Skeletal muscle cell (primary cell): Measurements from ENCODE around the gene BCL2.

Source experiments
- DNase-seq: peaks from one replicate; pipeline ENCODE4 v3.0.0-alpha.2; 2010; ENCODE audit warnings: low read depth
- H3K4me3 ChIP-seq: 2 replicates; pipeline ENCODE4 v1.5.1; 2011; ENCODE audit warnings: low read depth, mild to moderate bottlenecking, control low read depth, low read length, moderate library complexity

Gene BCL2

GRCh38 chr18:63312737-63313395 is 6.7 kb downstream of the BCL2 start:
- H3K4me3 ChIP-seq, result no peak overlapping the region
- DNase-seq, result no peak

- no peak overlapping the region for H3K4me3 ChIP-seq
- DNase-seq, result no peak
Measured at GRCh38 chr18:63312019-63312409, 7.6 kb downstream of the BCL2 start.

GRCh38 chr18:63311118-63312018 is 8.2 kb downstream of the BCL2 start:
- H3K4me3 ChIP-seq, result no peak overlapping the region

GRCh38 chr18:63309422-63309821 is 10.1 kb downstream of the BCL2 start:
- no peak overlapping the region for H3K4me3 ChIP-seq
- DNase-seq, result no peak

More at GRCh38 chr18:63311118-63312018, 8.2 kb downstream of the BCL2 start:
- DNase-seq, result no peak

- H3K4me3 ChIP-seq, result no peak overlapping the region
- no peak for DNase-seq
Measured at GRCh38 chr18:63307551-63308200, 11.9 kb downstream of the BCL2 start.

DNA sequence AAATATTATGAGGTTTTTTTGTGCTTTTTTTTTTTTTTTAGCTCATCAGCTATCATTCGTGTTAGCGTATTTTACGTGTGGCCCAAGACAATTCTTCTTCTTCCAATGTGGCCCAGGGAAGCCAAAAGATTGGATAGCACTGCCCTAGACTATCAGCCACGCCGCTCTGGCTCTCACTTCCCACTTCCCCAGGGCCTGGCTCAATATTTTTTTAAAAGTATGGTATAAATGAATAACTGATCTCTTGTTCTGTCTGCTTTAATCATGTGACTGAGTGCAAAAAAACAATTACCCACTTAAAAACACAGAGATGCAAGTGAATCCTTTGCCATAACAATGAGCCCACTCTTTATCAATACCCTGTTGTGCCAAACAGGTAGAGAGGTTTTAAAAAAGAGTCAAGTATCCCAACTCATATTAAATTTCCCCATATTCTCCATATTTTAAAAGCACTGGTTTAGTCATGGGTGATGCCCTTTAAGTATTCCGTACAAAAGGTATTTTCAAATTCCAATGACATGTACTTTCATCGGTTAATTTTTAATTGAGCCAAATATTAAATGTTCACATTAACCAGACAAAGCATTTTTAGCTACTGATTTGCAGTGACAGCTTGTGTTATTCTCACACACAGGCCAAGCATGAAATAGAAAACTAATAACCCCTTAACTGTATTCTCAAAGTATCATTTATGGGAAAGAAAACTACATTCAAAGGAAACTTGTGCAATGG is 12.6 kb downstream of the BCL2 start:
- DNase-seq, result no peak
- H3K4me3 ChIP-seq, result no peak overlapping the region

DNA sequence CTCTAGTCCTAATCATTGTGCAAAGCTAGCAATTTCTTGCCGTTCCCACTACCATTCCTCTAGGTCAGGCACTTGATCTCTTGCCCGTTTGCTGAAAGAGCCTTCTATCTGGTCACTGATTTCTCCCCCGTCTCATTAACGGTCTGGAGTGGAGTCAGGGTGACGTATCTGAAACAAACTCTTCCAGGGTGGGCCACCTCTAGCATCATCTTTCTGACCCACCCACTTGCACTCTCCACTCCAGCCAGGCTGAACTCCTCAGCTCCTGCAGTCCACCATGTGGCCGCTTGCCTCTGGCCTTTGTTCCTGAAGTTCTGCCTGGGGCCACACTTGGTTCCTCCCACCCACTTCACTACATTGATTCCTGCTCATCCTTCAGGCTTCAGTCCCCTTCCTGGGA is 13.3 kb downstream of the BCL2 start:
- no peak for DNase-seq

DNA sequence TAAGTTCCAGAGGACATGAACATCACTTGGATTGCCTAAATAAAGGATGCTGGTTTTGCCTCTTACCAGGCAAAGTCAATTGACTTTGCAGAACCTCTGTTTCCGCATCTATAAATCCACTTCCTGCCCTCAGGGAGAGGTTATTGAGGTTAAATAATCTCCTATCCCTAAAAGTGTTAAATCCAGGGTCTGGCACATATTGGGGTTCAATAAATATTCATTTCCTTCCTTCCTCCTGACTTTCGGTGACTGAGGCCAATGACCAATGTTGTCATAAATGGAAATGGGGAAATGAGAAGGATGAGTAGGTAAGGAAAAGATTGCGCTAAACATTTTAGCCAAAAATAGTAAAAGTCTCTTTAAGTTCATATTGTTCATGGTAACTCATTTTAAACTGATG is 16.0 kb downstream of the BCL2 start:
- no peak for DNase-seq
- H3K4me3 ChIP-seq, result no peak overlapping the region

More for the DNA sequence above, 13.3 kb downstream of the BCL2 start:
- no peak overlapping the region for H3K4me3 ChIP-seq

GRCh38 chr18:63302636-63303405 is 16.7 kb downstream of the BCL2 start:
- H3K4me3 ChIP-seq, result no peak overlapping the region
- DNase-seq, result no peak

DNA sequence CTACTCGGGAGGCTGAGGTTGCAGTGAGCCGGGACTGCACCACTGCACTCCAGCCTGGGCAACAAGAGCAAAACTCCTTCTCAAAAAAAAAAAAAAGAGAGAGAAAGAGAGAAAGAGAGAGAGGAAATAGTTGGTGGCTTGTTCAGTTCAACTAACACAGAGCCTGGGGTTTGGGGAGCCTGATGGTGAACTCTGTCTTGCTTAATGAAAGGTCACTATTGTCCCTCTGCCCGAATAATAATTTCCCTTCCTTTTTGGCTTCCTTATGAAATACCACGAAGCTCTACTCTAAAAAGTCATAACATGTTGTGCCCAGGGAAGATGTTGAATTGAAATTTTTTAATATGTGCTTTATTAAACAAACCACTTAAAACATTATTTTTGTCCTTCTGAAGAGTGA is 17.3 kb downstream of the BCL2 start:
- no peak for DNase-seq
- no peak overlapping the region for H3K4me3 ChIP-seq

DNA sequence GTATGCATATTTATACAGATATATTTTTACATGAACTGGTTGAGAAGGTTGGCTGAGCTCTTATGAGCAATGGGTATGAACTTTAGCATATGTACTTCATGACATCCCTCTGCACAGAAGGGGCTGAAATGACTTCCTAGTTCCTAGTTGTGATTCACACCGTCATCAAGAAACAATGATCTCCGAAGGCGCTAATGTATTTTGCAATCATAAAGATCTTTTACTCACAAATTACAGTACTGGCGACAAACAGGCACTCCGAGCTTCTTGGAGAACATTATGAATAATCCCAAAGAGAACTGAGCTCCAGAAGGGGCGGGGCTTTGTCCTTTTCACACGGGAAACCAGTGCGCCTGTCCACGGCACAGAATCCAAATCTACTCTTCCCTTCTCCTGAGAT is 18.1 kb downstream of the BCL2 start:
- H3K4me3 ChIP-seq, result no peak overlapping the region
- DNase-seq, result no peak

DNA sequence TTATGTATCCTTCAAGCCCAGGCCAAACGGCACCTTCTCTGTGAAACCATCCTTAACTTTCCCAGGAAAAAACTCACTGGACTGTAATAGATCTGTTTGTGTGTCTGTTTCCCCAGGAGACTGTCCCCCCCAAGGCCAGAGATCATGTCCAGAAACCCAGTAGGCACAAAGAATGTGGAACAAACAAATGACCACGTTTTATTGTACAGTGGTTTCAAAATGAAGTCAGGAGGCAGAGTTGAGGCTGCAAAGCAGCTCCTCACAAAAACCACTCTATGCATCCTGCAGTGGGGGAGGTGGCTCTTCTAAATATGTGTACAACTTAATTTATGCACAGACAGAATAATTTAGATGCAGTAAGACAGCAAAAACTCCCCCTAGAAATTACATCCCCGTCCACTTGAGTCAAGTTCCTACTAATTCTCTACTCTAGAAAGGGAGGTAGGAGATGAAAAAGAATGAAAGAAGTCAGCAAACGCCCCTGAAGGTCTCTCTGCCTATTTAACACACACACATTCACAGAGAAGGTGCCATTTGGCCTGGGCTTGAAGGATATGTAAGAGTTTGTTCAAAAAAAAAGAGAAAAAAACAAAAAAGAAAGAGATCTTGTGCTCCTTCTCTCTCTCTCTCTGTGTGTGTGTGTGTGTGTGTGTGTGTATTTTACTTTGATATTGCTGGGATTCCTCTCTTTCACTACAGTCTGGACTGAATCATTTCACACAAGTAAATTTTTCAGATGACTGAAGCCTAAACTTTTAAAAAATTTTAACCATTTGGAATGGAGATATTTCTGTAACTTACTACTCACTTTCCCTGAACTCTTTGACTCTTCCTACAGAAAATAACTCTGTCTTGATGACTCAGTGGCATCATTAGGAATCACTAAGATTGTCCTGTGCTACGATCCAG is 19.5 kb downstream of the BCL2 start:
- DNase-seq, result no peak
- no peak overlapping the region for H3K4me3 ChIP-seq

DNA sequence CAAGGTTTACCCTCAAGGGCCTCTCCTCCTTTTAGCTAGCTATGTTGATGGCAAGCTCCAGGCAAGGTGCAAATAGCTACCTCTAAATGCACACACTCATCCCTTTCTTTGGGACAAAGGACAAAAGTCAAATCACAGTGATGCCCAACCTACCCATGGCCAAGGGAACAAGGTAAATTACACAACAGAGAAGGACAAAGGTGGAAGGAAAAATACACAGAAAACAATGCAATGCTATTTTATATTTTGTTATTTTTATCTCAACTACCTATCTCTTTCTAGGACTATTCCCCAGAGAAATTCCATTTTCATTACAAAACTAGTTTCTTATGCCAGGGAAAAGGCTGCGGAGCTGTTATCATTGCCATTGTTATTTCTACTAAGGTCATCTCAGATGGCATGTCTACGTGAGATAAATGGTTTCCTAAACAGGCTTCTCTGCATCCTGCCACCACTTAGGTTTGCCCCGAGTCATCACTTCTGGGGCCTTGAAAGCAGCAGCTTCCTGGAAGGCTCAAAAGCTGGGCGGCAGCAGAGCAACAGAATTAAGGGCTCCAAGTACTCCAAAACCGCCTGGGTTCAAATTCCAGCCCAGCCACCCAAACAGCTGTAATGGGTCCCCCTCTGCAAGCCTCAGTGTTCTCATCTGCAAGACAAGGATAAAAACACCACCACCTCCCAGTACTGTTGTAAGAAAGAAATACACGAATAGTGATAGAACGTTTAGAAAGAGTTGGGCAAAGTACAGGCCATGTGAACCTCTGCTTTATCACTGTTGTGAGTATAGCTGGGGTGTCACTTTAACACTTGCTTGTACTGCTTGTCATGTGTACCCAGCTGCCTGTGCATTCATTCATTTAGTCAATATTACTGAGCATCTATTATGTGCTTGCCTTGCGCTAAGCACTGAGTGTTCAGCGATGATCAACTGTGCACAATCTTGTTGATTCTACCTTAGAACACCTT is 20.9 kb downstream of the BCL2 start:
- no peak overlapping the region for H3K4me3 ChIP-seq
- DNase-seq, result no peak

DNA sequence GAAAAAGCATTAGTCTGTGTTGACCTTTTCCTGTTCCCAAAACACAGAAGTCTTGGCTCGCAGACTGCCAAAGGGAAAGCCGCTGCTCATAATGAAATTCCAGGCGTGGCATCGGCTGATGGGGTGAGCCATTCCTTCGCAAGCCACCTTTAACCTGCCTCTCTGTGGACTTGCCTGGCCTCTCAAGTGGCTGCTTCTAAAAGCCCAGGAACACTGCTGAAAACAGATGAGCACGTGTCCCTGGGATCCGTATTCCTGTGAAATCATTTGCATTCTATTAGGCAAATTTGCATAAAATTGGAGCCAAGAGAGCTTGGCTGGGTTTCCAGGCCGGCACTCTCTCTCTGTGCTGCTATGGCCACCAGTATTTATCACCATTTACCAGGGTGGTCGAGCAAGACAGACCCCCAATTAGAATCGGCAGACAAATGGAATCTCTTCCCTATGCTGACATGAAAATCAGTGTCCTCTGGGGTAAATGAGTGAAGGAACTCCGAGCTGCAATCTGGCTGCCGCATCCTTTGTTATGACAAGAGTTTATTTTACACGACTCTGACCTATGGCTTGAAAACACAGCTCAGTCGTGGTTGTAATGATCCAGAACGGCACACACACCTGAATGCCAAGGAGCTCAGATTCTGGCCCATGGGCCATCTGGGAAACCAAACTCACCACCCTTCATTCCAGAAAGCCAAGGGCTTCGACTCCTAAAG is 21.7 kb downstream of the BCL2 start:
- no peak overlapping the region for H3K4me3 ChIP-seq
- no peak for DNase-seq

- no peak for DNase-seq
- no peak overlapping the region for H3K4me3 ChIP-seq
Measured at GRCh38 chr18:63293935-63294334, 25.6 kb downstream of the BCL2 start.
